GM12874 (cell line): ENCODE results near the gene PLA2G4A.

Experiments
- CTCF ChIP-seq: IDR thresholded peaks from 2 replicates; pipeline ENCODE4 v1.5.1; 2011; ENCODE audit warnings: low read depth, mild to moderate bottlenecking, control low read depth, low read length, moderate library complexity; ENCODE audit not compliant: insufficient read depth

Gene PLA2G4A

GRCh38 chr1:186807163-186807562 is 21.6 kb upstream of the PLA2G4A start:
- no peak for TF ChIP-seq CTCF

- TF ChIP-seq CTCF, result no peak
These were observed 16.9 kb upstream of the PLA2G4A start for GRCh38 chr1:186811892-186812291.

- TF ChIP-seq CTCF, result no peak
These were observed 16.2 kb upstream of the PLA2G4A start for GRCh38 chr1:186812570-186812969.

GRCh38 chr1:186813420-186813819 is 15.3 kb upstream of the PLA2G4A start:
- TF ChIP-seq CTCF, result no peak

GRCh38 chr1:186819126-186819525 is 9.6 kb upstream of the PLA2G4A start:
- no peak for TF ChIP-seq CTCF

GRCh38 chr1:186819563-186819962 is 9.2 kb upstream of the PLA2G4A start:
- no peak for TF ChIP-seq CTCF

GRCh38 chr1:186829686-186830587 is 1.2 kb downstream of the PLA2G4A start:
- no peak for TF ChIP-seq CTCF
